Thyroid gland (tissue), 4 donors: Measurements from ENCODE around the gene BTRC.

Experiments used
- POLR2A ChIP-seq, 2 donors: fragments of 450-650 bp; IDR thresholded peaks; one replicate each; pipeline ENCODE4 v1.6.1; 2017; ENCODE audit warnings: antibody characterized with exemption in 2 of 2, mild to moderate bottlenecking in 2 of 2, moderate library complexity in 1 of 2
- TF ChIP-seq, protein P1 (sequence below), 6 experiments: fragments of 200-600 bp in 3 of 6; fragments of 450-650 bp in 3 of 6; sonication (generic) in 3 of 6; IDR thresholded peaks; one replicate each; pipeline ENCODE4 v1.5.1; 2016 to 2019; ENCODE audit warnings: antibody characterized with exemption in 6 of 6, mild to moderate bottlenecking in 2 of 6, inconsistent platforms in 1 of 6, moderate library complexity in 1 of 6

DNA sequence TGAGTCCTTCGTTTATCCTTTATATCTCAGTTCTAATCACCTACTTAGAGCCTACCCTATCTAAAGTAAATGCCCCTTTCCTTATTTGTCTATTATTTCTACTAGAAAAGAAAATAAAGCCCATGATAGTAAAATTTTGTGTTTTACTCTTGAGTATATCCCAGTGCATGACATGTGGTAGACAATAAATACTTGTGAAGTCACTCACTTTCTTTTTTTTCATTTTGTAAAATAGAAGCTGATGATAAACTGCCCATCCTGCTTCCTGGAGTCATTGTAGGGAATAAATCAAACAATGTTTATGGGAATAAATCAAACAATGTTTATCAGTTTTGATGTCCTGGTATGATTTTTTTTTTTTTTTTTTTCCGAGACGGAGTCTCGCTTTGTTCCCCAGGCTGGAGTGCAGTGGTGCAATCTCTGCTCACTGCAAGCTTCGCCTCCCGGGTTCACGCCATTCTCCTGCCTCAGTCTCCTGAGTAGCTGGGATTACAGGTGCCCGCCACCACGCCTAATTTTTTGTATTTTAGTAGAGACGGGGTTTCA is 36.1 kb downstream of the BTRC start:
- TF ChIP-seq POLR2A (IDR thresholded peaks at IDR 0.05): no peak
- TF ChIP-seq, protein P1, sequence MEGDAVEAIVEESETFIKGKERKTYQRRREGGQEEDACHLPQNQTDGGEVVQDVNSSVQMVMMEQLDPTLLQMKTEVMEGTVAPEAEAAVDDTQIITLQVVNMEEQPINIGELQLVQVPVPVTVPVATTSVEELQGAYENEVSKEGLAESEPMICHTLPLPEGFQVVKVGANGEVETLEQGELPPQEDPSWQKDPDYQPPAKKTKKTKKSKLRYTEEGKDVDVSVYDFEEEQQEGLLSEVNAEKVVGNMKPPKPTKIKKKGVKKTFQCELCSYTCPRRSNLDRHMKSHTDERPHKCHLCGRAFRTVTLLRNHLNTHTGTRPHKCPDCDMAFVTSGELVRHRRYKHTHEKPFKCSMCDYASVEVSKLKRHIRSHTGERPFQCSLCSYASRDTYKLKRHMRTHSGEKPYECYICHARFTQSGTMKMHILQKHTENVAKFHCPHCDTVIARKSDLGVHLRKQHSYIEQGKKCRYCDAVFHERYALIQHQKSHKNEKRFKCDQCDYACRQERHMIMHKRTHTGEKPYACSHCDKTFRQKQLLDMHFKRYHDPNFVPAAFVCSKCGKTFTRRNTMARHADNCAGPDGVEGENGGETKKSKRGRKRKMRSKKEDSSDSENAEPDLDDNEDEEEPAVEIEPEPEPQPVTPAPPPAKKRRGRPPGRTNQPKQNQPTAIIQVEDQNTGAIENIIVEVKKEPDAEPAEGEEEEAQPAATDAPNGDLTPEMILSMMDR (IDR thresholded peaks at IDR 0.05): no peak
